Measurements from ENCODE around the gene TMPRSS5. TPM values are rescaled to one million over a fixed set of nuclear protein-coding genes. Genes with fewer than 3 reads are reported as not detected.

The TMPRSS5 gene
- total and polyA plus RNA-seq, 2 of the 13 experiments (the other 11 are each of a cell fraction or from before 2014, with no cell fraction given), result 0.40 to 0.96 TPM

GRCh38 chr11:113693030-113693429 is 13.1 kb downstream of the TMPRSS5 start (continued):
- no peak for TF ChIP-seq ZBTB2 (CRISPR knock-in tag; IDR thresholded peaks at IDR 0.05; ENCODE audit: low read depth)
- no peak for TF ChIP-seq FOXM1 (CRISPR knock-in tag; IDR thresholded peaks at IDR 0.05)

- H2AFZ ChIP-seq (ENCODE audit: low read length), result no peak overlapping the region
- ATAC-seq (peak; percentile 80), FAIRE-seq (no peak), DNase-seq (ENCODE audit: low spot score) (peak; percentile 13)
- peak overlapping the region; percentile 33; the same call in 1 of the 2 replicates for H3K4me2 ChIP-seq (ENCODE audit: low read depth, low read length)
- H3K9ac ChIP-seq (ENCODE audit: insufficient read depth, low read depth, low read length), result no peak overlapping the region
- H3K79me2 ChIP-seq (ENCODE audit: insufficient read depth, low read length), result no peaks in the 10 kb centered on the region
- no peak overlapping the region for H3K4me3 ChIP-seq (replicated peaks in 1 of 3; ENCODE audit: insufficient read depth in 1 of 3, low read depth in 2 of 3, low read length in 3 of 3)
- H3K27ac ChIP-seq (ENCODE audit: extremely low read length, insufficient read depth, low read length), result no peak overlapping the region
- H3K4me1 ChIP-seq (ENCODE audit: insufficient read depth, low read length), result peaks cover 9% of the 10 kb centered on the region; the same call in 1 of the 2 replicates
- ChIA-PET POLR2A (no interaction called here), CTCF (ENCODE audit: low intra/inter-chr PET ratio, low total read pairs) (no interaction called here)
- no peaks in the 10 kb centered on the region for H3K36me3 ChIP-seq (replicated peaks in 1 of 2; ENCODE audit: control insufficient read depth in 1 of 2, insufficient read depth in 2 of 2, low read length in 2 of 2)
- no TSS peak for BruUV-seq (replicated peaks)
- H4K20me1 ChIP-seq (ENCODE audit: insufficient read depth, low read length), result no peaks in the 10 kb centered on the region
- WGBS (ENCODE audit: low lambda C conversion rate), result 61% methylated on average over 7 of the region's 15 CpGs
- H3K27me3 ChIP-seq (ENCODE audit: control insufficient read depth in 1 of 2, insufficient read depth in 2 of 2, low read length in 2 of 2), result no peaks in the 10 kb centered on the region; a peak in 1 of 5 replicates
- intact Hi-C loops (cut with micrococcal nuclease; ENCODE audit: unreplicated experiment), result no loop called here
- in situ Hi-C loops (cut with HindIII; ENCODE audit: extremely low pct_ligation_motif_present, low pct_unique_long_range_greater_than_20kb), result no loop called here
- H3K9me3 ChIP-seq (ENCODE audit: low read length), result no peaks in the 10 kb centered on the region
- TF ChIP-seq ZNF740 (CRISPR knock-in tag; IDR thresholded peaks at IDR 0.05), result peak; percentile 75; the same call in 1 of the 2 replicates
- no peak for TF ChIP-seq ZBTB4 (CRISPR knock-in tag; IDR thresholded peaks at IDR 0.05; ENCODE audit: borderline replicate concordance)
- no peak for TF ChIP-seq ZBTB38 (CRISPR knock-in tag; IDR thresholded peaks at IDR 0.05)
- no peak for TF ChIP-seq ATF1 (CRISPR knock-in tag; IDR thresholded peaks at IDR 0.05)
- no peak for TF ChIP-seq ZGPAT (CRISPR knock-in tag; IDR thresholded peaks at IDR 0.05)
- no peak for TF ChIP-seq MBNL3 (CRISPR knock-in tag; conservative IDR thresholded peaks at IDR 0.05)
- 0 out of 2 replicates have a peak, but pooled peaks have one; percentile 15 for TF ChIP-seq ARID4A (CRISPR knock-in tag; IDR thresholded peaks at IDR 0.05; ENCODE audit: borderline replicate concordance)
These were observed 15.2 kb downstream of the TMPRSS5 start for GRCh38 chr11:113690619-113691569.
